Stimulated activated CD4-positive, alpha-beta T cell treated with anti-CD3 and anti-CD28 coated beads, Interleukin-1b, Interleukin-23, amount 100 ng/mL, for 4 hours (primary cell): Measurements from ENCODE around the gene EFCAB11.
A peak's percentile ranks its signal among the peaks of the same experiment; 100 is the strongest.

Source experiments
- DNase-seq, 2 donors: peaks; one replicate each; pipeline ENCODE4 v3.0.0-alpha.2; 2020; ENCODE audit warnings: low read depth in 2 of 2

Gene EFCAB11

DNA sequence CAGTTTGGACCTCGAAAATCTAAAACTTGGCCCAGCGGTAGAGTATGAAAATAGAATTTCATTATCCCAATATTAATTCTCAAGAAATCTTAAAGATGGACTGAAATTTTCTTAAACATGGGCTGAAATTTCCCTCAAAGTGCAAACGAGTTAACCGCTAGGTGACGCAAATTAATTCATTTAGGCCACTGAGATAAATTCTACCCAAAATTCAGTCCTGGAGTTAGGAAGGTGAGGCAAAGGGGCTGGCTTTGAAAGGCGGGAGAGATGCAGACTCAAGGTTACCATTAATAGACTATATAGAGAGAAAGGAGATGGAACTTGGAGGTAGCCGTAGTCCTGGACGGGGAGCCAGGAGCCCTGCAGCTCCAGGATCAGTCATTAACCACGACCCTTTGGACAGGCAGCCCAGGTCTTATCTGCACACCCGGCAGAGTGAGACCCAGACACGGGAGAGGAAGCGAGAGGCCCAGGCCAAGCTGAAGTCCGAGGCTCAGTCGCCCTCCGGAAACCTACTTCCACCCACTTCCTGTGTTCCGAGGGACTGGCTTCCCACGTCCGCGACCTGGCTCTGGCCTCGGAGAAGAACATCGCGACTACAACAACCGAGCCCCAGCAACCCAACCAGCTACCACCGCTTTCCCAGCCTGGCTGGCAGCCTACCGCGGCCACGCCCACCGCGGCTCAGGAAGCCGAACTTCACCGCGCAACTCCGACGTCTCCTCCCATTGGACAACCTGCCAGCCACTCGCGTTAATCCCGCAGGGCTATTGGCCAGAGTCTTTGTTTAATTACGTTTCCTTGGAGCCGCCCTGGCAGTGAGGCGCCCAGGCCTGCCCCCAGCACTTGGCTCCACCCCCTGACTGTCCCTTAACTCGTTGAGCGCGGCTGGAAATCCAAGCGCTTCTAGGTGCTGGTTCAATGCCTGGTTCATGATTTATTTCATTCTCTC, at the start of gene EFCAB11:
TSS of gene EFCAB11 (minus strand) at position 661 of the 952 bp plus-strand sequence. CDS start at position 591, 70 bp downstream.
- DNase-seq, result peak; percentile 84 to 87

GRCh38 chr14:90003526-90004307, 49.2 kb upstream of the EFCAB11 start:
- DNase-seq, result no peak

GRCh38 chr14:90000935-90001334, 46.4 kb upstream of the EFCAB11 start:
- DNase-seq, result no peak

DNA sequence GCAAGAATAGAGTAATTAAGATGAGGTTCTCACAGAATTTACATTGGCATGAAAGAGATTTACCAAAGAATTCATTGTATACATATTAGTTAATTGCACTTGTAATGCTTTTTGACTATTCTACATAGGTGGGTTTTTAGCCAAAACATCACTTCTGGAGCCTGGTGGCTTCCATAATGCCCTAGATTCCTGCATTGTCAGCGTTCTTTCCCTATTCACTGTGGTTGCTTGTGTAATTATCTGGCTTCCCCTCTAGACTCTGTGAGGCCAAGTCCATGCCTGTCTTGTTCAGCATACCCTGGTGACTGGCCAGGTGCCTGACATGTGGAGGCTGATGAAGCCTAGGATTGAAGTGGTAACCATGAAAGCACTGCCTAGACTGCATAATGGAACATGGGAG, 42.4 kb upstream of the EFCAB11 start:
- DNase-seq, result no peak

- DNase-seq, result no peak
Measured at GRCh38 chr14:89992273-89992672, 37.7 kb upstream of the EFCAB11 start.

- DNase-seq, result no peak
Measured at GRCh38 chr14:89990623-89991275, 36.2 kb upstream of the EFCAB11 start.

DNA sequence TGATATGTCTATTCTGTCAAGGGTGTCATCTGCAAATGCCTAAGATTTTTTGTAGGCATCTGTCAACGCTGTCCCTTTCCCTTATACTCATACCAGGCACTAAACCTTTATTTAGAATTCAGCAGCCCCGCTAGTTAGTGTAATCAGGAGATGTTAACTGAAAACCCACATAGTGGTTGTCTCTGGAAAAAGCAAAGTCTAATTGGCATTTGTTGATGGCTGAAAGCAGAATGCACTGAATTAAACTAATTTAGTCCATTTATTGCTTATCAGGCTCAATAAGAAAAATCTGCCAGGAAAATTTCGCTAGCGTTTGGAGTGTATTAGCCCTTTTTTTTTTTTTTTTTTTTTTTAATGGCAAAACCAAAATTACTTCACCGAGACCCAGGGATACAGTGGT, 35.7 kb upstream of the EFCAB11 start:
- DNase-seq, result no peak

- no peak for DNase-seq
Measured at GRCh38 chr14:89988787-89989186, 34.3 kb upstream of the EFCAB11 start.

GRCh38 chr14:89987161-89987475, 32.6 kb upstream of the EFCAB11 start:
- DNase-seq, result no peak

DNA sequence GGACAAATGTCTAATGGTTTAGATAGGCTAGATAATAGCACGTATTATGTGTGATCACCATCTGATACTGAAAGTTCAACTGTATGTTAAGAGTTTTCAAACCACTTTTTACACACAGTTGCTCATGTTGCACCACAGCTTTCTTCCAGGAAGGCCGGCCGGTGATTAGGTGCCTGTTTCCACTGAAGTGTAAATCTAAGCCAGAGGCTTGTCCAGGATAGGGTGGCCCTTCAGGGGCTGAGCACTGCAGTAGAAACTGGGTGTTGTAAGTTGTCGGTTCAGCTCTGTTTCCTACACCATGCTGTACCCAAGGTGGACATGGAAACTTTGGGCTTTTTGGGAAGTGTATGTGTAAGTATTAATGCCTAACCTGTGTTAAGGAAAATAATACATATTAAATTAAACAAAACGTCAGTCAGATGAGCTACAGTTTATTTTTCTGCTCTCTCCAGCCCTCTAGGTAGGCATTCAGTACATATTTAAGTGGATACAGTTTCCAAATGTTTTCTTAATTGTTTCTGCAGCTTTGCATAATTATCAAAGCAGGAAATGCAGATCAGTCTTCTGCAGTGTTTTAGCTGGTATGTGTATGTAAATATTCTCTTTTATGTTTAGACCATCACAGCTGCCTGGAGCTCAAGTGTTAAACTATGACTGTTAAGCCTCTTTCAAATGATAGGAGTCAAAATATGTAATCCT, 32.1 kb upstream of the EFCAB11 start:
- DNase-seq, result no peak

DNA sequence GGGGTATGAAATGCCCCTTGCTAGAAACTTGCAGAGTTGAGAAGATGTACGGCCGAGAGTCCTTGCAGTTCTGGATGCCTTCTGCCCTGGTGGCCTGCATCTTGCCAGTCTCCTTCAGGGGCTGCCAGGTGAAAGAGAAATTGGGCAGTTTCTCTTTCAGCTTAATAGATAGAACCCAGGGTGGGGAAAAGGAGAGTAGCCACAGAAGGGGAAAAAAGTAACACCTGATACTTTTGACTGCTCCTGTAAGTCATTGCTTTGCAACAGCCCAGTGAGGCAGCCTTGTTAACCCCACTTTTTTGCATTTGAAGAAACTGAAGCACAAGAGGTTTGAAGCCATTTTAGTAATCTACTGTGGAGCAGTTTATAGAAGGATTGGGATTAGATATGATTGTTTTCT, 28.8 kb upstream of the EFCAB11 start:
- DNase-seq, result no peak

DNA sequence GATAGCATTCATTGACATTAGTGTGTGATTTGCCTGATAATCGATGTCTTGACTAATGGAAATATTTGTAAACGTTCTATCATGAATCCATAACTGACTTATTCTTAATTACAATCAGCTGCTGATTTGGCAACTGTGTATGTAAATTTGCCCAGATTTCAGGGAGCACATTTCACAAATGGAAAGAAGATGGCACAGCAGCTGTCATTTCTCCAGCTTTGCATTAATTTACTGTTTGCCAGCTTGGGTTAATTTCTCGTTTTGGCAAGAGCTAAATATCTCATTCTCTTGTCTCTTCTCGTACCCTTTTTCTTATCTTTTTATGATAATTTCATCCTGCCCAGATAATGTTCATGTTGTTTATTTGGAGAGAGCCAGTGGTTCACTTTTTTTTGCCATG, 24.1 kb upstream of the EFCAB11 start:
- DNase-seq, result no peak

DNA sequence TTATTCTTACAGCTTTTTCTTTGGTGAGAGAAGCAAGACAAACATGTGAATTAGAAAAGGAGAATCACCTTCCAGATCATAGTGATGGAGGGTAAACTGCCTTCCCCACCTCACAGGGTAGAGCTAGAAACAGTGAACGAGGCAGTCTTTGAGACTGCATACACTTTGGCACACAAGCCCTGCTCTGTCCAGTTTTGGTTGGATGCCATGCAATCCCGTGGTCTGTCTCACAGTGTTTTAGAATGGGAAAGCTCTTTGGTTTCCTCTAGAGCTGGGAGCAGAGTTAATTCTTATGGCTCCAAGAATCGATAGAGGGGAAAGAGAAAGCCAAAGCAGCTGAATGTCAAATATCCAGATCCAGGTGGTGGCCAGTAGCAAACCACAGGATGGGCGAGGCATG, 23.1 kb upstream of the EFCAB11 start:
- DNase-seq, result no peak

DNA sequence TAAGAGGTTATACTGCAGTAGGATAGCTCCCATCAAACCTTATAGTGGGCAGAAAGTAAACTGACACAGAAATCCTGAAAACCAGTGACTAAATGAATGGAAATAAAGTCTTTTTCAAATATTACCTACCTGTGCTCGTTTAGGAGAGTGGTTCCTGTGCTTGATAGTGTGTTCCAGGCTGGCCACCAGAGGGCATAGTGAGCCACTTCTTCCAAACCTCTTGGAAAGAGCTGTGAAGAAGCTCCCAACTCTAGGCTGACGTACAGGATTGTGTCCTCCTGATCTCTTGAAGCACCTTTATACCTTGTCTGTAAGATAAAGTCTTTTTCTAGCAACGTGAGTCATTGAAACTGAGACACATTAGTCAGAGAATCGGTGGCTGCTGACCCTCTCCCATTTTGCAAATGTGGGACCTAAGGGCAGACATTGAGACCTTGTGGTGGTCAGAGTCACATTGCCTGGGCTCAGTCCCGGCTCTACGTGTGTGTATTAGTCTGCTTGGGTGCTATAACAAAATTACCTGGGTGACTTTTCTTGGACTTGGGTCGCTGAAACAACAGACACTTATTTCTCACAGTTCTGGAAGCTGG, 18.8 kb upstream of the EFCAB11 start:
- peak; percentile 27 to 38 for DNase-seq

- DNase-seq, result no peak
Measured at GRCh38 chr14:89965839-89966238, 11.3 kb upstream of the EFCAB11 start.

GRCh38 chr14:89963288-89963978, 8.9 kb upstream of the EFCAB11 start:
- DNase-seq, result no peak

- DNase-seq, result no peak
Measured at GRCh38 chr14:89960914-89961313, 6.4 kb upstream of the EFCAB11 start.

DNA sequence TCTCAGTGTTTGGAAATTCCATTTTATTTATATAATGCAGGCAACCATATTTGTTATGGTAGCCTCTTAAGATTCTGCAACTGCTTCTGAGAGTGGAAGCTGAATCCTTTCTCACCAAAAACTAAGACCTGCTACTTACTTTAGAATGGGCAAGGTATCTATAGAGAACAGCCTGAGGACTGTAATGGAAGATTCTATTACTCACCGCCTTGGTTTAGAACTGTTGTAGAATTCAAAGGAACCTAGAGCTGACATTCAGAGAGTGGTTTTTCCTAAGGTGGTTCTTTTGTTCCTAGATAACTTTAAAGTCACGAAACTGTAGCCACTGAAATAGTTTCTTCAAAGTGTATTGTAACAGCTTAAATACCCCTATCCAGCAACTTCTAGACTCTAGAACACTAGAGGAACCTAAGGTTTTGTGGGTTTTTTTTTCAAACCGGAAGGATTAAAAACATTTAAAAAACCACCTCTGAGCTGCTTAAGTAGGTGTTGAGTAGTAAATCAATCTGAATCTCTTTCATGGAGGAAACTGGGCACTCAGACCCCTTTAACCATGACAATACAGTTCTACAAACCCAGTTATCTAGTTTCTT, 5.4 kb upstream of the EFCAB11 start:
- no peak for DNase-seq

DNA sequence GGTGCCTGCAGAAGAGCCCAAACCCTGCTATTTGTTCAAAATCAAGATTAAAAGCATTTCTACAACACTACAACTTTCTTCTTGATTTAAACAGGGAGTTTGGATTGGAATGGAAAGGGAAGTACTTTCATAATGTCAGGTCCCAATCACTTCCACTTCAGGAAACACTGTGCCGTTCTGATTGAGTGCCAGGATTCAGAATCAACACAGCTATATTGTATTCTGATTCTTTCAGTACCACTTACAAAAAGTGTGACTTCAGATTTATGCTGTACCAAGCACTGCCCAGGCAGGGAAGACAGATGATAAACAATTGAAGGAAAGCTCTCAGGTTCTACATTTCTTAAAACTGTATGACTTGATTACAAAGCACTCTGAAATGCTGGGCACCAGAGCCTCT, 4.4 kb upstream of the EFCAB11 start:
- DNase-seq, result no peak

- no peak for DNase-seq
Measured at GRCh38 chr14:89957791-89958190, 3.3 kb upstream of the EFCAB11 start.
